Neural progenitor cell (in vitro differentiated cells): ENCODE data around the gene OPCML. TPM values are rescaled to one million over a fixed set of nuclear protein-coding genes. Genes with fewer than 3 reads are reported as not detected.

Source experiments
- DNase-seq: peaks from one replicate; pipeline ENCODE4 v3.0.0-alpha.2; 2016; ENCODE audit warnings: low spot score
- H2AFZ ChIP-seq: fragments of 200-600 bp; sonication (generic); replicated peaks from 2 replicates; pipeline ENCODE4 v1.6.1; 2016; ENCODE audit warnings: antibody characterized with exemption
- H3F3A ChIP-seq: fragments of 200-600 bp; sonication (generic); 2 replicates; pipeline ENCODE4 v1.6.1; 2016; ENCODE audit warnings: antibody characterized with exemption, low read depth
- H3K27ac ChIP-seq: fragments of 200-600 bp; sonication (generic); 2 replicates; pipeline ENCODE4 v1.5.1; 2016; ENCODE audit warnings: mild to moderate bottlenecking
- H3K27me3 ChIP-seq: fragments of 200-600 bp; sonication (generic); 2 replicates; pipeline ENCODE4 v1.6.1; 2016; ENCODE audit warnings: mild to moderate bottlenecking, moderate library complexity
- H3K36me3 ChIP-seq: fragments of 200-600 bp; sonication (generic); 2 replicates; pipeline ENCODE4 v1.5.1; 2016
- H3K4me1 ChIP-seq: fragments of 200-600 bp; sonication (generic); 2 replicates; pipeline ENCODE4 v1.6.1; 2016; ENCODE audit warnings: mixed run types
- H3K4me2 ChIP-seq: fragments of 200-600 bp; sonication (generic); 2 replicates; pipeline ENCODE4 v1.6.1; 2016
- H3K4me3 ChIP-seq: fragments of 200-600 bp; sonication (generic); 2 replicates; pipeline ENCODE4 v1.5.1; 2016
- H3K79me2 ChIP-seq: fragments of 200-600 bp; sonication (generic); 2 replicates; pipeline ENCODE4 v1.6.1; 2016; ENCODE audit warnings: low read depth
- H3K9ac ChIP-seq: fragments of 200-600 bp; sonication (generic); 2 replicates; pipeline ENCODE4 v1.6.1; 2016
- H3K9me3 ChIP-seq: fragments of 200-600 bp; sonication (generic); 2 replicates; pipeline ENCODE4 v1.5.1; 2016; ENCODE audit warnings: low read depth
- H4K20me1 ChIP-seq: fragments of 200-600 bp; sonication (generic); 2 replicates; pipeline ENCODE4 v1.6.1; 2016; ENCODE audit warnings: low read depth
- H3K27ac Mint-ChIP-seq: 3 replicates; pipeline ENCODE4 v1.8.0; 2021; ENCODE audit warnings: mixed read lengths
- H3K27me3 Mint-ChIP-seq: 2 replicates; pipeline ENCODE4 v1.8.0; 2022; ENCODE audit warnings: low read depth, mild to moderate bottlenecking, inconsistent platforms, moderate library complexity, mixed read lengths; ENCODE audit not compliant: insufficient read depth
- H3K36me3 Mint-ChIP-seq: 3 replicates; pipeline ENCODE4 v1.8.0; 2021; ENCODE audit warnings: mixed read lengths
- H3K4me1 Mint-ChIP-seq: 3 replicates; pipeline ENCODE4 v1.8.0; 2021; ENCODE audit warnings: mixed read lengths
- H3K4me3 Mint-ChIP-seq: 3 replicates; pipeline ENCODE4 v1.8.0; 2021; ENCODE audit warnings: mild to moderate bottlenecking, moderate library complexity, mixed read lengths
- H3K9me3 Mint-ChIP-seq: 3 replicates; pipeline ENCODE4 v1.8.0; 2020; ENCODE audit warnings: mixed read lengths
- CTCF ChIP-seq: fragments of 200-600 bp; sonication (generic); IDR thresholded peaks from 2 replicates; pipeline ENCODE4 v1.5.1; 2017; ENCODE audit warnings: antibody characterized with exemption, mild to moderate bottlenecking
- EZH2 ChIP-seq: fragments of 200-600 bp; sonication (generic); IDR thresholded peaks from 2 replicates; pipeline ENCODE4 v1.6.1; 2017; ENCODE audit warnings: antibody characterized with exemption, mild to moderate bottlenecking, moderate library complexity
- EZH2phosphoT487 ChIP-seq: fragments of 200-600 bp; sonication (generic); IDR thresholded peaks from 2 replicates; pipeline ENCODE4 v1.6.1; 2017; ENCODE audit warnings: antibody characterized with exemption
- total RNA-seq: library from RNA; depleted of rRNA; stranded (reverse); fragments of >200 nt; gene quantifications from 2 replicates; pipeline ENCODE4 v1.2.3, GENCODE V29; 2015; ENCODE audit warnings: low replicate concordance

OPCML gene
- total RNA-seq, 1 donor from 2014 or later = 0.02 TPM

GRCh38 chr11:133064961-133065360 lies 467.3 kb downstream of the OPCML start:
- Histone ChIP-seq H2AFZ (peak overlapping the region; percentile 86), H3K27ac (no peak overlapping the region), H3K27me3 (peaks cover 9% of the 10 kb centered on the region), H4K20me1 (no peaks in the 10 kb centered on the region), H3F3A (no peaks in the 10 kb centered on the region), H3K4me1 (peaks cover 3% of the 10 kb centered on the region), H3K9ac (no peak overlapping the region), H3K4me3 (peak overlapping the region; percentile 51), H3K9me3 (no peaks in the 10 kb centered on the region), H3K4me2 (peak overlapping the region; percentile 78), H3K79me2 (no peaks in the 10 kb centered on the region), H3K36me3 (no peaks in the 10 kb centered on the region)
- Mint-ChIP-seq H3K27me3 (peaks cover 5% of the 10 kb centered on the region), H3K9me3 (no peaks in the 10 kb centered on the region), H3K36me3 (no peaks in the 10 kb centered on the region), H3K4me3 (no peak overlapping the region), H3K27ac (no peak overlapping the region), H3K4me1 (peaks cover 20% of the 10 kb centered on the region)
- no peak for DNase-seq
- no peak for TF ChIP-seq EZH2
- no peak for TF ChIP-seq EZH2phosphoT487
- TF ChIP-seq CTCF = no peak

GRCh38 chr11:133064152-133064877 lies 468.0 kb downstream of the OPCML start:
- H3K27ac ChIP-seq = no peak overlapping the region
- Mint-ChIP-seq H3K36me3 (no peaks in the 10 kb centered on the region), H3K27ac (no peak overlapping the region), H3K9me3 (no peaks in the 10 kb centered on the region), H3K27me3 (peaks cover 5% of the 10 kb centered on the region), H3K4me3 (peak overlapping the region; percentile 80), H3K4me1 (peaks cover 20% of the 10 kb centered on the region)
- no peaks in the 10 kb centered on the region for H3K4me1 ChIP-seq
- no peaks in the 10 kb centered on the region for H3K79me2 ChIP-seq
- no peak overlapping the region for H3K9ac ChIP-seq
- peaks cover 9% of the 10 kb centered on the region for H3K27me3 ChIP-seq
- no peaks in the 10 kb centered on the region for H4K20me1 ChIP-seq
- peak overlapping the region; percentile 78 for H3K4me2 ChIP-seq
- no peaks in the 10 kb centered on the region for H3F3A ChIP-seq
- H3K36me3 ChIP-seq = no peaks in the 10 kb centered on the region
- no peaks in the 10 kb centered on the region for H3K9me3 ChIP-seq
- TF ChIP-seq EZH2phosphoT487 (no peak), EZH2 (peak; percentile 51), CTCF (peak; percentile 89)
- H3K4me3 ChIP-seq = peak overlapping the region; percentile 51
- peak; percentile 92 for DNase-seq
- peak overlapping the region; percentile 86 for H2AFZ ChIP-seq

GRCh38 chr11:133058501-133058900 lies 473.8 kb downstream of the OPCML start:
- DNase-seq = no peak
- H3K9ac ChIP-seq = no peak overlapping the region
- H3K4me1 ChIP-seq = no peaks in the 10 kb centered on the region
- peaks cover 2% of the 10 kb centered on the region for H3K27me3 Mint-ChIP-seq
- no peaks in the 10 kb centered on the region for H4K20me1 ChIP-seq
- no peak overlapping the region for H3K4me3 Mint-ChIP-seq
- H3K79me2 ChIP-seq = no peaks in the 10 kb centered on the region
- peaks cover 14% of the 10 kb centered on the region for H3K27me3 ChIP-seq
- H3F3A ChIP-seq = no peaks in the 10 kb centered on the region
- TF ChIP-seq EZH2phosphoT487 (no peak), CTCF (peak; percentile 8)
- H3K27ac Mint-ChIP-seq = no peak overlapping the region
- H3K9me3 Mint-ChIP-seq = no peaks in the 10 kb centered on the region
- no peak overlapping the region for H3K27ac ChIP-seq
- H3K36me3 ChIP-seq = no peaks in the 10 kb centered on the region
- H3K9me3 ChIP-seq = no peaks in the 10 kb centered on the region
- H3K4me3 ChIP-seq = no peak overlapping the region
- peak overlapping the region; percentile 15 for H2AFZ ChIP-seq
- peaks cover 9% of the 10 kb centered on the region for H3K4me1 Mint-ChIP-seq
- H3K36me3 Mint-ChIP-seq = no peaks in the 10 kb centered on the region
- H3K4me2 ChIP-seq = no peak overlapping the region
